HG03196 (cell line): Measurements from ENCODE around the gene RPL27.
"Not testable (repeated sequence)": the region's sequence is repeated elsewhere in the genome, so short reads cannot be mapped to it uniquely, and the experiment has no call there.

Experiments
- ATAC-seq: cut with Tn5 transposase; IDR thresholded peaks from one replicate; pipeline ENCODE4 v1.9.1; 2021; ENCODE audit not compliant: unreplicated experiment

RPL27 gene

GRCh38 chr17:42997984-42998938, at the start of gene RPL27:
RPL27 (plus strand) TSS chr17:42998419; CDS start chr17:42998751, 332 bp downstream.
- peak; percentile 92 for ATAC-seq

GRCh38 chr17:42950044-42950783, 48.0 kb upstream of the RPL27 start:
- no peak for ATAC-seq

GRCh38 chr17:42953669-42954068, 44.5 kb upstream of the RPL27 start:
- ATAC-seq = no peak

DNA sequence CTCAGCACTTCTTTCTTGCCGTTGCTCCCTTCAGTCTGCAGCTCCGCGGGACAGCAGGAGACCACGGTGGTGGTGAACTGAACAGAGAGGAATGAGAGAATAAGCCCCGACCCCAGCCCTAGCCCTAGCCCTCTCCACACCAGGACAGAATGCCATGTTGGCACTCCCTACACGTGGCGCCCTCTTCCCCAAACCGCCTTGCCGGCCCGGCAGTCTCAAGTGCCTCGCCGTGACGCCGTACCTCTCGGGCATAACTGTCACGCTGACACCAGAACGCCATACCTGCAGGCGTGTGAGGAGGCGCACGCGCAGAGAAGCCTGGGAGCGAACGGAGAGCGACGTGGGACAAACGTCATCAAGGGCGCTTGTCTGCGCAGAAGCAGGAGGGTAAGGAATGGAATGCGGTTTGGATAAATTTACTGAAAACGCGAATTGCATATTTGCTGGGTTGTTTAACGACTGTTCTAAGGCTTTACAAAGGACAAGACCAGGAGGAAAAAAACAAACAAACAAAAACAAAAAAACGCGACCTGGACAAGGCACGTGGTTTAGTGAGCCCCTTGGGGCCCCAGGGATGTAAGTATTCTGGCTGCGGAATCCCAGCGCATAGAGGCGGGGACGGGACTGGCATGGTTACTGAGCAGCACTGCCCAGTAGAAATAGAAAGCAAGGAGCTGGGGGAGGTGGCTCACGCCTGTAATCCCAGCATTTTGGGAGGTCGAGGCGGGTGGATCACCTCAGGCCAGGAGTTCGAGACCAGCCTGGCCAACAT, 33.9 kb upstream of the RPL27 start, which contains the start of gene AARSD1:
Gene AARSD1, minus strand, starts transcription at position 294 of the 772 bp plus-strand sequence. Its CDS starts 14 bp downstream, at position 280.
- peak; percentile 81 for ATAC-seq

DNA sequence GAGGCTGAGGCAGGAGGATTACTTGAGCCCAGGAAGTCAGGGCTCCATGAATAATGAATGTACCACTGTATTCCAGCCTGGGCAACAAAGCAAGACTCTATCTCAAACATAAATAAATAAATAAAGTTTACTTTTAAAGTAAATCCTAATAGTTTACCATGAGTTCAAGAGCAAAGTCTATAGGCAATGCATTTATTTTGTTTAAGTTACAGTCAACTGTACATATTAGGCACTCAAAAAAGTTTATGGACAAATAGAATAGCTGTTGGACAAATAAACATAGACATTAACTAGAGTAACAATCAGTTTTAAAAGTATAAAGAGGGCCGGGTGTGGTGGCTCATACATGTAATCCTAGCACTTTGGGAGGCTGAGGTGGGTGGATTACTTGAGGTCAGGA, 30.3 kb upstream of the RPL27 start:
- ATAC-seq = no peak

DNA sequence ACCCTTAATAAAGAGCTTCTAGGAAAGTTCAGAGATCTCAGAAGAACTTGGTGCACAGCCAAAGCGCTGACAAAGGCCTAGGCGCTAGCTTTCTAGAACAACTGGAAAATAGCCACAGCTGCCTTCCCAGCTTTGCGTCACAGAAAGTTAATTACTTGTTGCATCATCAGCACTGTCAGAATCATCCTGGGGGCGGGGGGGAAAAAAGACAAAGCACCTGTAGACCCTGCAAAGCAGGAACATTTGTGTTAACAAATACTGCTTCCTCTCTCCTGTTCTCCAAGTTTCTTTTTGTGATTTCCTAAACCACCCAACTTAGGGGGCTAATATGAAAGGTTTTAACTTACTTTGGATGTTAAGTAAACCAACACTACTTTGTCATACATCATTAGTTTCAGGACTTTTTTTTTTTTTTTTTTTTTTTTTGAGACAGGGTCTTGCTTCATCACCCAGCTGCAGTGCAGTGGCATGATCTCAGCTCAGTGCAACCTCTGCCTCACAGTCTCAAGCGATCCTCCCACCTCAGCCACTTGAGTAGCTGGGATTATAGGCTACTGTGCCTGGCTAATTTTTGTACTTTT, 29.1 kb upstream of the RPL27 start:
- ATAC-seq = no peak

GRCh38 chr17:42971589-42971988, 26.6 kb upstream of the RPL27 start:
- no peak for ATAC-seq

GRCh38 chr17:42973323-42973722, 24.9 kb upstream of the RPL27 start:
- ATAC-seq = not testable (repeated sequence)

DNA sequence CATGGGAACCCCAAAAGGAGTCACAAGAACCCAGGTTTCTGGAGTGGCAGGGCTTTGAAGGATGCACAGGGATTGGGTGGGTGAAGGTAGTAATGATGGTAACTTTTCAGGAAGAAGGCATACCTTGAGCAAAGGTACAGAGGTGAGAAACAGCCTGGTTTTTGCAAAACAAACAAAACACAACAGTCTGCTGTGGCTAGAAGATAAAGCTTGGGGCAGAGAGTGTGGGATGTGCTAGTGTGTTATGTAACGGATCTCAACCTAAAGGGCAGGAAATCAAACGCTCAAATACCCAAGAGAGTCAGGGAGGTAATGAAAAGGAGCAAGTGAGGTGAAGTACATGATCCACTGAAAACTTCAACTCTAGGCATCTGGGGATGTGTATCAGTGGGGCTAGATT, 23.0 kb upstream of the RPL27 start:
- ATAC-seq = no peak

- ATAC-seq = not testable (repeated sequence)
Measured at GRCh38 chr17:42975701-42976100, 22.5 kb upstream of the RPL27 start.

GRCh38 chr17:42979511-42980273, 18.5 kb upstream of the RPL27 start, which contains the start of gene PTGES3L:
PTGES3L (minus strand) TSS chr17:42980080; CDS start chr17:42980053, 27 bp downstream.
- ATAC-seq = peak; percentile 30

DNA sequence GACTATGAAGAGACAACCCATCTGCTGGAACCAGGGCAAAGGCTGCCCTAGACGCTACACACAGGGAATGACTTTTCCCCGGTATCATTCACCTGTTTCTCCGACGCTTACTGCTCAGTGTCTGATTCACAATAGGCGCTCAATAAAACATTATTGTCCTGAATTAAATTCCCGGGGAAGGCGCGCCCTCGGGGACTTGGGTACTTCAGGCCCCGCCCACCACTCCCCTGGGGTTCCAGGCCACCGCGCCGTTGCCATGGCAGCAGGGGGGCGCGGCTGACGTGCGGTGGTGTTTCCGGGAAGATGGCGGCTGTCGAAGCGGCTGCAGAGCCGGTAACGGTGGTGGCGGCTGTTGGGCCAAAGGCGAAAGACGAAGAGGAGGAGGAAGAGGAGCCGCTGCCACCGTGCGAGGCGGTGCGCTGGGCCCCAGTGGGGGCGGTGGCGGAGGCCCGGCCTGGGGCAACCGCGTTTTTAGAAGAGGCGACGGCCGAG, 17.9 kb upstream of the RPL27 start, which contains the start of gene RUNDC1:
Gene RUNDC1, plus strand, starts transcription at position 292 of the 492 bp plus-strand sequence. Its CDS starts 12 bp downstream, at position 304.
- peak; percentile 71 for ATAC-seq

GRCh38 chr17:42980766-42981397, 17.3 kb upstream of the RPL27 start:
- peak; percentile 42 for ATAC-seq

DNA sequence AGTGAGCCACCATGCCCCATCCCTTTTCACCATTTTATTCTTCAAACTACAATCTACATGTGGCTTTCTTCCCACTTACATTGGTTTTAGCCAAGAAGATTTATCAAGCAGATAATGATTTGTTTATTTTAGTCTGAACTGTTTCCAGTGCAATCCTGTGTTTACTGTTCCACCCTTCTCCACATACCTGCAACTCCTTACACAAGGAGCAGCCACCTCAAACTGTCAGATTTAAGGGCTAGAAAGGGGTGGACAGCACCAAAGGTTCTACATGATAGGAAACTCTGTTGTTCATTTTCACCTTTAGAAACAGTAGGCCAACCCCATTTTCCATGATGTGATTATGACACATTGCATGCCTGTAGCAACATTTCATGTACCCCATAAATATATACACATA, 16.0 kb upstream of the RPL27 start:
- ATAC-seq = no peak

GRCh38 chr17:42985225-42985624, 13.0 kb upstream of the RPL27 start:
- peak; percentile 49 for ATAC-seq

DNA sequence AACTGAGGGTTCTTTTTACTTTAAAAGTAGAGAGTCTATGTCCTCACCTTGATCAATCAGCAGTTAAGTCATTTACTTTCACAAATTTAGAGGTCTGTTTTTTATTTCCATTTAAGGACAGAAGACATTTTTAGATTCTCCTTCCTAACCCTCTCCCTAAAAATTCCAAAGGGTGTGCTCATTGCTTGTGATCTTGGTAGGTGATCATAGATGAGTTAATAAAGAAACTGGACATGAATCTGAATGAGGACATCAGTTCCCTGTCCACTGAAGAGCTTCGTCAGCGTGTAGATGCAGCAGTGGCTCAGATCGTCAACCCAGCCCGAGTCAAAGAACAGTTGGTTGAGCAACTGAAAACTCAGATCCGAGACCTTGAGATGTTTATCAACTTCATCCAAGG, 9.1 kb upstream of the RPL27 start:
- ATAC-seq = no peak

DNA sequence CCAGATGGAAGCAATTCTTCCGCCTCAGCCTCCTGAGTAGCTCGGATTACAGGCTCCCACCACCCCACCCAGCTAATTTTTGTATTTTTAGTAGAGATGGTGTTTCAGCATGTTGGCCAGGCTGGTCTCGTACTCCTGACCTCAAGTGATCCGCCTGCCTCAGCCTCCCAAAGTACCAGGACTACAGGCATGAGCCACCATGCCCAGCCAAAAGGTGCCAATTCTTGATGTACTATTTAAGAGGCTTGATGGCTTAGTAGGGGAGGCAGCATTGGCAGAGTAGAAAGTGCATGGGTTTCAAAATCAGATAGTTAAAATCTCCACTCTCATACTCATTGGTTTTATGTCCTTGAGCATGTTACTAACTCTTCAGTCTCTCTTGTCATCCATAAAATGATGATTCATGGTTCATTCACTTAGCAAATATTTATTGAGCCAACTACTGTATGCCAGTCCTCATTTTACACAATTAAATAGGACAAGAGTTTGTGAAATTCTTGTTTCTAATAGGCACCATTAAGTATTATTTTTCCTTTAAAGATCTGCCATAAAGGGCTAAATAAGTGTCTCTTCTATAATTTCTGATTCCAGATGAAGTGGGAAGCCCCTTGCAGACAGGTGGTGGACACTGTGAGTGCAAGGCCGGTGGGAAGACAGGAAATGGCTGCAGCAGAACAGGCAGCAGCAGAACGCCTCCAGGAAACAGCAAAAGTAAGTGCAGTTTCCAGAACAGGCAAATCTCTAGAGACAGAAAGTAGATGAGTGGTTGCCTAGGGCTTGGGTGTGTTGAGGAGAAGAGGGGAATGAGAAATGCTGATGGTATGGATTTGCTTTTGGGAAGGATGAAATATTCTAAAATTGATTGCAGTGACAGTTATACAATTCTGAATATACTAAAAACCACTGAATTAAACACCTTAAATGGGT, 8.2 kb upstream of the RPL27 start:
- no peak for ATAC-seq

- no peak for ATAC-seq
Measured at GRCh38 chr17:42991471-42991870, 6.7 kb upstream of the RPL27 start.
